HG02852 (cell line): Measurements from ENCODE around the gene CAMSAP1.

ENCODE experiments used
- ATAC-seq: cut with Tn5 transposase; IDR thresholded peaks from one replicate; pipeline ENCODE4 v1.9.1; 2021; ENCODE audit warnings: mild to moderate bottlenecking, moderate library complexity; ENCODE audit not compliant: unreplicated experiment

Gene CAMSAP1

GRCh38 chr9:135883410-135884089 is 23.8 kb downstream of the CAMSAP1 start:
- ATAC-seq = no peak

DNA sequence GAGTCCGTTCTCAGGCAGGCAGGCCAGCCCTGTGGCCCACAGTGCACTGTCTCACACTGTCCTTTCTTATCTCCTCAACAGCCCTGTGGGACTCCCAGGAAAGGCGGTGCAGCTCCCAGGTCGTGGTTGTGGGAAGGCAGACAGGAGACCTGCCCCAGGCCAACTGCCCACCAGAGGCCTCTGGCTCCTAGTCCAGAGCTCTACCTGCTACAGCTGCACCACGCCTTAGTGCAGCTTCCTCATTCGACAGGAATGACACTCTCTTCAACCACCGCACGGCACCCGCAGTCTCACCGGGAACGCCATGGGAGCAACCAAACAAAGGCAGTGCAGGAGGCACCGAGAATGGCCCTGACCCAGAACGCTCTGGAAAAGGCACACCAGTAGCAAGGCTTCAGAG is 25.3 kb downstream of the CAMSAP1 start:
- no peak for ATAC-seq

DNA sequence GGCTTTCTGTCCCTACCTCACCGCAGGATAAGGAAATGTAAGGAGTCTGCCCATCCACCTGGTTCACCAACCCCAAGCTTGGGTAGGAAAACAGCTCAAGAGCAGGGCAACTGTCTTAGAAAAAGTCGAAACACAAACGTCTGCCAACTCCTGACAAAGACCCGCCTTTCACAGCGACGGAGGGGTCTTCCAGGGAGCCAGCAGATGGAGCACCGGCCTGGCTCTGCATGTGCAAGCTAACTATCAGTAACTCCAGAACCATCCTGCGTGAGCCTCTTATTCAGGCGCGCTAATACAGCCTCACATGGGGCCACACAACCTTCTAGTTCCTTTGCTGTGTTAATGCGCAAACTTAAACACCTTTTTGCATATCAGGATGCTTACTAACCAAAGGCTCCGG is 26.9 kb downstream of the CAMSAP1 start:
- ATAC-seq = no peak

- no peak for ATAC-seq
These were observed 27.7 kb downstream of the CAMSAP1 start for GRCh38 chr9:135879619-135880018.

DNA sequence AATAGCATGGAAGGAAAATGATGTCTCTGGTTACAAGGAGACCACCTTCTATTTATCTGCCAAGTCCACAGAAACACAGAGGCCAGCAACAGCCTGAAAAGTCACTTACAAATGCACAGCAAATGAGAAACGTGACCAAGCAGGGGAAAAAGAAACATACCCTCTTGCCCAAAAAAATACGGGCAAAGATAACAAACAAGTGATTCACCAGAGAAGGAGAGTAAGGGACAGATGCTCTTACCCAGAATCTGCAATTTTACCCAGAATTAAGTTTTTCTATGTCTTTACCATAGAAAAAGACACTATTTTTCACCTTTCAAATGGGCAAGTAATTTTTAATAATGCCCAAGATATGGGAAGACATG is 28.1 kb downstream of the CAMSAP1 start:
- ATAC-seq = no peak

GRCh38 chr9:135878528-135879236 is 28.7 kb downstream of the CAMSAP1 start:
- ATAC-seq = no peak

- ATAC-seq = no peak
These were observed 29.4 kb downstream of the CAMSAP1 start for GRCh38 chr9:135877791-135878527.

DNA sequence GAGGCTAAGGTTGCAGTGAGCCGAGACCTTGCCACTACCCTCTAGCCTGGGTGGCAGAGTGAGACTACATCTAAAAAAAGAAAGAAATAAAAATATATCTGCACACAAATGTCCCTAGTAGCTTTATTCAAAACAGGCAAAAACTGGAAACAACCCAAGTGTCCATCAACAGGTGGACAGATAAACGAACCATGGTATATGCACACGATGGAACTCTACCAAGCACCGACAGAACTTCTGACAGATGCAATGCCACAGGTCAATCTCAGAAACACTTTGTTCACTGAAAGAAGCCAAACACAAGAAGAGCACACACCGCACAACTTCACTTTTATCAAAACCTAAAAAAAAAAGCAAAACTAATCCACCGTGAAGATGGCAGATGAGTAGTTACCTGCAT is 30.4 kb downstream of the CAMSAP1 start:
- ATAC-seq = no peak

GRCh38 chr9:135874859-135875258 is 32.5 kb downstream of the CAMSAP1 start:
- ATAC-seq = no peak

- no peak for ATAC-seq
These were observed 37.4 kb downstream of the CAMSAP1 start for GRCh38 chr9:135869909-135870308.

DNA sequence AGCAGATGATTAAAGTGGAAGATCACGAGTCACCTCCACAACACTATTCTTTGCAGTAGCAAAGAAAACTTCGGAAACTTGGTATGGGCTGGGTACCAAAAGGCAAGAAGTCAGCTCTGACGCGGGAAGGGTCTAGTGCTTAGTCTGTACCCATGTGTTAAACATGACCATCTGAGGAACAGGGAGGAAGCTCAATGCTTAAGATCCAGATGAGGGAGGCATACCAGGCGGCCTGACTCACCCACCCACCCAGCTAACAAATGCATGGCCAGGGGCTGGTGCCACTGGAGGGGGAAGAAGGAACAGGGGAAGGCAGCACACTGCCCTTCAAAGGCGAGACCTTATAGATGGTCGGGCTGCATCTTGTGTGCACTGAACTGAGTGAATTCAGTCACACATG is 41.8 kb downstream of the CAMSAP1 start:
- no peak for ATAC-seq

DNA sequence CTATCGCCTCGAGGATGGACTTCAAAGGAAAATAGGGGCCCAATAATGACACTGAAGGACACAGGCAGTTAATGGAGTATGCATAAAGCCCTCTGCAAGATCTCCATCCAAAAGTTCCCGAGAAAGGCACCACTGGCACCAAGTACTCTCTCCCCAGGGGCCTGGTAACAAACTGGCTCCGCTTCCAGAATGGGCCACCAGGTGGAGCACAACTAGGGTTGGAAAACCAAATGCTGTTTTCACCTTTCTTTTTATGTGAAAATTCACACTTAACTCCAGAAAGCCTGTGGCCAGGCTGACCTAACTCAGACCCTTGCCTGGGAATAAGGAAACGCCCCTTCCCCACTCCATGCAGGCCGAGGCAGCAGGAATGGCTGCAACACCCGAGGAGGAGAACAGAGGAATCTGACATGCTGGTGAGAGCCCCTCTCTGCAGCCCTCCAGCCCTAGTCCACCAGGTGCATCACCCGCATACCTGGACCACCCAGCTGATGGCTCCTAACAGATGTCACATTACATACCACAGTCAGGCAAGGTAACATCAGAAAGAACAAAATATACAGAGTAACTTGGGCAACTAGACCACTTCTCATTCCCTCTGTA is 42.8 kb downstream of the CAMSAP1 start:
- no peak for ATAC-seq

GRCh38 chr9:135862809-135863208 is 44.5 kb downstream of the CAMSAP1 start:
- no peak for ATAC-seq

DNA sequence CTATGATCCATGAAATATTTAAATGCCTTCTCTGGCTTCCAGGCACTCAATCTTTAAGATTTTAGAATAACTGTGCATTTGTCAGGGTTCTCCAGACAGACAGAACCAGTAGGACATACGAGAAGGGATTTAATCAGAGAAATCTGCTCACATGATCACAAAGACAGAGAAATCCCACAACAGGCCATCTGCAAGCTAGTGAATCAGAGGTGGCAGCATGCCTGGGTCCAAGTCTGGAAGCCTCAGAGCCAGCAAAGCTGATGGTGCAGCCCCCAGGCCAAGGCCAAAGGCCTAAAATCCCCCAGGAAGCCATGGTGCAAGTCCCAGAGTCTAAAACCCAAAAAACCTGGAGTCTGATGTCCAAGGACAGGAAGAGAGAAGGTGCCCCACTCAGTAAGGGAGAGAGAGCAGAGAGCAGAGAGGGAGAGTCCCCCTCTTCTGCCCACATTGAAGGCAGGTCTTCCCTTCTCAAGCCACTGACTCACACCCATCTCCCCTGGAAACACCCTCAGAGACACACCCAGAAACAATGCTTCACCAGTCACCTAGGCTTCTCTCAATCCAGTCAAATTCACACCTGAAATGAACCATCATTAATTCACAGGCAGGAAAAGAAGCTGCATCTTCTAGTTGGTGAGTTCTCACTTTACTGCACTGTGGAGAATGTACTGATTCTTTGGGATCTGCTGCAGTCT is 48.7 kb downstream of the CAMSAP1 start:
- ATAC-seq = no peak

DNA sequence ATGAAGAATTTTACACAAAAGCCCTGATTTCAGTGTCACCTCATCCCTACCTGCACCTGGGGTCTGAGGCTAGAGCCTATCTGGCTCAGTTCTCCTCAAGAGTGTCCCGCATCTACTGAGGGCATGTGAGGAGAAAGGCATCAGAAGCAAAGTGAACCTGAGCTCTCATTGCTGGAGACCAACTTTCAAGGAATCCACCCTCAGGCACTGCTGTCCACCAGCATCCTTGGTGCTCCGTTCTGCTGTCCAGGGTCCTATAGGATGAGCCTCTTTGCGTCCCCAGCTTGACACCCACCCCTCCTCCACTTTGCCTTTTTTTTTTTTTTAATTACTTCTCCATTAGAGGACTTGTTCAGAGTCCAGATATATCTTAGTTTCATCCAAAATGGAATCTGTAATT is 49.5 kb downstream of the CAMSAP1 start:
- ATAC-seq = no peak

GRCh38 chr9:135857371-135857786 is 50.0 kb downstream of the CAMSAP1 start:
- no peak for ATAC-seq

- ATAC-seq = no peak
These were observed 55.6 kb downstream of the CAMSAP1 start for GRCh38 chr9:135851748-135852147.

- ATAC-seq = no peak
These were observed 56.6 kb downstream of the CAMSAP1 start for GRCh38 chr9:135850737-135851136.

- ATAC-seq = no peak
These were observed 58.2 kb downstream of the CAMSAP1 start for GRCh38 chr9:135849181-135849580.

DNA sequence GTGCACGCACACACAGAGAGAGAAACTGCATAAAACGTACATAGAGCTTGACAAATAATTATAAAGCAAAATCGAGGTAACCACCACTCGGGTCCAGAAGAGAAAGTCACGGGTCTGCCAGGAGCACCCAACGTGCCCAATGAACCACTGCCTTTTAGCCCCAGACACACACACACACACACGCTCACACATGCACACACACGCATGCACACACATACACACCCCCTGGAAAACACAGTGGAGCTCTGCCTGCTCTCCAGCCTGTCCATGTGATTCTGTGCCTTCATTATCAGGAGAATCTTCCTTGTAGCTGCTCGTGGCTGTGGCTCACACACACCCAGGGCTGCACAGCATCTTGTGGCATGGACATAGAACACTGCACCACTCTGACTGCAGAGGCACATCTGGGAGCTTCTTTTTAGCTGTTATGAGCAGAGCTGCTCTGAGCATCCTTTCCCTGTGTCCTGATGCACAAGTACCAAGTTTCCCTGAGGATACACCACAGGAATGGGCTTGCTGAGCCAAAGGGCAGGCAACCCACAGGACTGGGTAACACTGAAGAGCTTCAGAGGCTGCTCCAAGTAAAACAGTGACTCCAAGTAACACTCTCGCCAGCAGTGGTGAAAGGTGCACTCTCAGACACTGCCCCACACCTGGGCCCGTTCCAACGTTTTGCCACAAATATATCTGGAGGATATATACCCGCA is 58.9 kb downstream of the CAMSAP1 start:
- no peak for ATAC-seq
